SK-N-SH (cell line): ENCODE results near the gene GRM5.

Experiments used
- ELF1 ChIP-seq: IDR thresholded peaks from 2 replicates; pipeline ENCODE4 v1.4.0; 2012
- EZH2phosphoT487 ChIP-seq: fragments of 200-600 bp; sonication (generic); IDR thresholded peaks from 2 replicates; pipeline ENCODE4 v1.6.1; 2017; ENCODE audit warnings: low read depth, mixed run types, mild to moderate bottlenecking, antibody characterized with exemption, moderate library complexity, borderline replicate concordance
- POLR2AphosphoS5 ChIP-seq: IDR thresholded peaks from 2 replicates; pipeline ENCODE4 v1.6.1; 2012; ENCODE audit warnings: low read depth, low read length
- RAD21 ChIP-seq: IDR thresholded peaks from 2 replicates; pipeline ENCODE4 v1.6.1; 2012; ENCODE audit warnings: mild to moderate bottlenecking, low read length
- TAF1 ChIP-seq: IDR thresholded peaks from 2 replicates; pipeline ENCODE4 v1.6.1; 2012; ENCODE audit warnings: low read depth, mild to moderate bottlenecking, low read length, moderate library complexity, borderline replicate concordance
- TEAD4 ChIP-seq: IDR thresholded peaks from 2 replicates; pipeline ENCODE4 v1.4.0; 2012; ENCODE audit warnings: mild to moderate bottlenecking, borderline replicate concordance; ENCODE audit not compliant: insufficient read depth
- TF ChIP-seq, protein P1 (sequence below): fragments of 200-600 bp; sonication (generic); IDR thresholded peaks from 2 replicates; pipeline ENCODE4 v1.6.1; 2017; ENCODE audit warnings: antibody characterized with exemption, mild to moderate bottlenecking, moderate library complexity
- TF ChIP-seq, protein P2 (sequence below): IDR thresholded peaks from 2 replicates; pipeline ENCODE4 v1.6.1; 2012; ENCODE audit warnings: mild to moderate bottlenecking, low read depth, low read length, moderate library complexity
- TF ChIP-seq, protein P3 (sequence below): IDR thresholded peaks from 2 replicates; pipeline ENCODE4 v1.4.0; 2012; ENCODE audit warnings: low read depth, borderline replicate concordance
- TF ChIP-seq, protein P4 (sequence below): IDR thresholded peaks from 2 replicates; pipeline ENCODE4 v1.4.0; 2012; ENCODE audit warnings: low read depth

DNA sequence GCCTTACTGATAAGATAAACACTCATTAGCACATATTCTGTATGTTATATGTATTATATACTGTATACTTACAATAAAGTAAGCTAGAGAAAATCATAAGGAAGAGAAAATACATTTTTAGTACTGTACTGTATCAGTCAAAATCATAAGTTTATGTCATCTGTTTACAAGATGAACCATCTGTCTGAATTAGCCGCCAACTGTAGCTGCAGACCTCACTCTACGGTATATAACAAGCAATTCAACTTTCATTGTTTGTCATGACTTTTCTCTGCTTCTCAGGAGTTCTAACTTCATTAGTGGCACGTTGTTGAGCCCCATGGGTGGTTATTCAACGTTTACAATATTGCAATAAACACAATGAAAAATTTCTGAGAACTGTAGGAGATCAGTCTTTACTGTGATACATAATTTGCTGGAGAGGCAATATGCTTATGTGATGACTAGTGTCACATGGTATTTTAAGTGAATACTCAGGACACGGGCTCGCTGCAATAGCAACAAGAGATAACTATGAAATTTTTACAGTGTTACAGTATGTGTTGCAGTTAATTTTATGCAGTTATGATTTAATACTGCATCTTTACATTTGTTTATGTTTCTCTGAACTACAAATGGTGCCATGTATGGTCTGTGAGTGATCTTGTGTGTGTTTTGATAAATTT lies 596.1 kb downstream of the GRM5 start:
- TF ChIP-seq, protein P1, sequence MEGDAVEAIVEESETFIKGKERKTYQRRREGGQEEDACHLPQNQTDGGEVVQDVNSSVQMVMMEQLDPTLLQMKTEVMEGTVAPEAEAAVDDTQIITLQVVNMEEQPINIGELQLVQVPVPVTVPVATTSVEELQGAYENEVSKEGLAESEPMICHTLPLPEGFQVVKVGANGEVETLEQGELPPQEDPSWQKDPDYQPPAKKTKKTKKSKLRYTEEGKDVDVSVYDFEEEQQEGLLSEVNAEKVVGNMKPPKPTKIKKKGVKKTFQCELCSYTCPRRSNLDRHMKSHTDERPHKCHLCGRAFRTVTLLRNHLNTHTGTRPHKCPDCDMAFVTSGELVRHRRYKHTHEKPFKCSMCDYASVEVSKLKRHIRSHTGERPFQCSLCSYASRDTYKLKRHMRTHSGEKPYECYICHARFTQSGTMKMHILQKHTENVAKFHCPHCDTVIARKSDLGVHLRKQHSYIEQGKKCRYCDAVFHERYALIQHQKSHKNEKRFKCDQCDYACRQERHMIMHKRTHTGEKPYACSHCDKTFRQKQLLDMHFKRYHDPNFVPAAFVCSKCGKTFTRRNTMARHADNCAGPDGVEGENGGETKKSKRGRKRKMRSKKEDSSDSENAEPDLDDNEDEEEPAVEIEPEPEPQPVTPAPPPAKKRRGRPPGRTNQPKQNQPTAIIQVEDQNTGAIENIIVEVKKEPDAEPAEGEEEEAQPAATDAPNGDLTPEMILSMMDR: no peak
- TF ChIP-seq, protein P2, sequence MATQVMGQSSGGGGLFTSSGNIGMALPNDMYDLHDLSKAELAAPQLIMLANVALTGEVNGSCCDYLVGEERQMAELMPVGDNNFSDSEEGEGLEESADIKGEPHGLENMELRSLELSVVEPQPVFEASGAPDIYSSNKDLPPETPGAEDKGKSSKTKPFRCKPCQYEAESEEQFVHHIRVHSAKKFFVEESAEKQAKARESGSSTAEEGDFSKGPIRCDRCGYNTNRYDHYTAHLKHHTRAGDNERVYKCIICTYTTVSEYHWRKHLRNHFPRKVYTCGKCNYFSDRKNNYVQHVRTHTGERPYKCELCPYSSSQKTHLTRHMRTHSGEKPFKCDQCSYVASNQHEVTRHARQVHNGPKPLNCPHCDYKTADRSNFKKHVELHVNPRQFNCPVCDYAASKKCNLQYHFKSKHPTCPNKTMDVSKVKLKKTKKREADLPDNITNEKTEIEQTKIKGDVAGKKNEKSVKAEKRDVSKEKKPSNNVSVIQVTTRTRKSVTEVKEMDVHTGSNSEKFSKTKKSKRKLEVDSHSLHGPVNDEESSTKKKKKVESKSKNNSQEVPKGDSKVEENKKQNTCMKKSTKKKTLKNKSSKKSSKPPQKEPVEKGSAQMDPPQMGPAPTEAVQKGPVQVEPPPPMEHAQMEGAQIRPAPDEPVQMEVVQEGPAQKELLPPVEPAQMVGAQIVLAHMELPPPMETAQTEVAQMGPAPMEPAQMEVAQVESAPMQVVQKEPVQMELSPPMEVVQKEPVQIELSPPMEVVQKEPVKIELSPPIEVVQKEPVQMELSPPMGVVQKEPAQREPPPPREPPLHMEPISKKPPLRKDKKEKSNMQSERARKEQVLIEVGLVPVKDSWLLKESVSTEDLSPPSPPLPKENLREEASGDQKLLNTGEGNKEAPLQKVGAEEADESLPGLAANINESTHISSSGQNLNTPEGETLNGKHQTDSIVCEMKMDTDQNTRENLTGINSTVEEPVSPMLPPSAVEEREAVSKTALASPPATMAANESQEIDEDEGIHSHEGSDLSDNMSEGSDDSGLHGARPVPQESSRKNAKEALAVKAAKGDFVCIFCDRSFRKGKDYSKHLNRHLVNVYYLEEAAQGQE: no peak
- TF ChIP-seq, protein P3, sequence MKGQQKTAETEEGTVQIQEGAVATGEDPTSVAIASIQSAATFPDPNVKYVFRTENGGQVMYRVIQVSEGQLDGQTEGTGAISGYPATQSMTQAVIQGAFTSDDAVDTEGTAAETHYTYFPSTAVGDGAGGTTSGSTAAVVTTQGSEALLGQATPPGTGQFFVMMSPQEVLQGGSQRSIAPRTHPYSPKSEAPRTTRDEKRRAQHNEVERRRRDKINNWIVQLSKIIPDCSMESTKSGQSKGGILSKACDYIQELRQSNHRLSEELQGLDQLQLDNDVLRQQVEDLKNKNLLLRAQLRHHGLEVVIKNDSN: no peak
- TF ChIP-seq TAF1: no peak
- TF ChIP-seq POLR2AphosphoS5: no peak
- no peak for TF ChIP-seq TEAD4
- no peak for TF ChIP-seq RAD21
- TF ChIP-seq, protein P4, sequence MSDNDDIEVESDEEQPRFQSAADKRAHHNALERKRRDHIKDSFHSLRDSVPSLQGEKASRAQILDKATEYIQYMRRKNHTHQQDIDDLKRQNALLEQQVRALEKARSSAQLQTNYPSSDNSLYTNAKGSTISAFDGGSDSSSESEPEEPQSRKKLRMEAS: no peak
- no peak for TF ChIP-seq EZH2phosphoT487
- no peak for TF ChIP-seq ELF1
